ENCODE results near the gene EHD3.

Gene EHD3

GRCh38 chr2:31233741-31234682, at the start of gene EHD3:
TSS of gene EHD3 (plus strand) at chr2:31234152. CDS start at chr2:31234622, 470 bp downstream.
- Histone ChIP-seq H3K9me3 (ENCODE audit: control insufficient read depth, insufficient read depth, low read depth, low read length) (no peaks in the 10 kb centered on the region), H3K27ac (ENCODE audit: low read depth, low read length) (no peak within 1 kb of the TSS), H3K4me1 (ENCODE audit: control insufficient read depth, insufficient read depth, low read length) (peaks cover 15% of the 10 kb centered on the region; the same call in 1 of the 2 replicates), H3K9ac (ENCODE audit: low read length) (peak within 1 kb of the TSS; percentile 57), H3K27me3 (ENCODE audit: control insufficient read depth, insufficient read depth, low read length) (peaks cover 13% of the 10 kb centered on the region), H3K4me3 (ENCODE audit: low read depth, low read length) (peak within 1 kb of the TSS; percentile 74), H3K36me3 (ENCODE audit: control insufficient read depth, insufficient read depth, low read length) (no peaks in the 10 kb centered on the region)

GRCh38 chr2:31187166-31187565, 46.8 kb upstream of the EHD3 start:
- Histone ChIP-seq H3K4me3 (ENCODE audit: low read depth, low read length) (no peak overlapping the region), H3K9ac (ENCODE audit: low read length) (no peak overlapping the region), H3K36me3 (ENCODE audit: control insufficient read depth, insufficient read depth, low read length) (no peaks in the 10 kb centered on the region), H3K27ac (ENCODE audit: low read depth, low read length) (no peak overlapping the region), H3K9me3 (ENCODE audit: control insufficient read depth, insufficient read depth, low read depth, low read length) (no peaks in the 10 kb centered on the region), H3K27me3 (ENCODE audit: control insufficient read depth, insufficient read depth, low read length) (peaks cover 15% of the 10 kb centered on the region), H3K4me1 (ENCODE audit: control insufficient read depth, insufficient read depth, low read length) (no peaks in the 10 kb centered on the region)

- H3K27ac ChIP-seq (ENCODE audit: low read depth, low read length) = no peak overlapping the region
- H3K4me1 ChIP-seq (ENCODE audit: control insufficient read depth, insufficient read depth, low read length) = 0 out of 2 replicates have a peak, but pooled peaks cover 5% of the 10 kb centered on the region
- no peak overlapping the region for H3K9ac ChIP-seq (ENCODE audit: low read length)
- peaks cover 15% of the 10 kb centered on the region for H3K27me3 ChIP-seq (ENCODE audit: control insufficient read depth, insufficient read depth, low read length)
- no peaks in the 10 kb centered on the region for H3K9me3 ChIP-seq (ENCODE audit: control insufficient read depth, insufficient read depth, low read depth, low read length)
- no peaks in the 10 kb centered on the region for H3K36me3 ChIP-seq (ENCODE audit: control insufficient read depth, insufficient read depth, low read length)
- no peak overlapping the region for H3K4me3 ChIP-seq (ENCODE audit: low read depth, low read length)
Measured at GRCh38 chr2:31188131-31188530, 45.8 kb upstream of the EHD3 start.

- Histone ChIP-seq H3K27me3 (ENCODE audit: control insufficient read depth, insufficient read depth, low read length) (peaks cover 15% of the 10 kb centered on the region), H3K4me3 (ENCODE audit: low read depth, low read length) (no peak overlapping the region), H3K27ac (ENCODE audit: low read depth, low read length) (no peak overlapping the region), H3K9ac (ENCODE audit: low read length) (no peak overlapping the region), H3K4me1 (ENCODE audit: control insufficient read depth, insufficient read depth, low read length) (0 out of 2 replicates have a peak, but pooled peaks cover 5% of the 10 kb centered on the region), H3K9me3 (ENCODE audit: control insufficient read depth, insufficient read depth, low read depth, low read length) (no peaks in the 10 kb centered on the region), H3K36me3 (ENCODE audit: control insufficient read depth, insufficient read depth, low read length) (no peaks in the 10 kb centered on the region)
Measured at GRCh38 chr2:31189141-31189540, 44.8 kb upstream of the EHD3 start.

- Histone ChIP-seq H3K9ac (ENCODE audit: low read length) (no peak overlapping the region), H3K27me3 (ENCODE audit: control insufficient read depth, insufficient read depth, low read length) (peaks cover 7% of the 10 kb centered on the region), H3K4me3 (ENCODE audit: low read depth, low read length) (no peak overlapping the region), H3K36me3 (ENCODE audit: control insufficient read depth, insufficient read depth, low read length) (no peaks in the 10 kb centered on the region), H3K9me3 (ENCODE audit: control insufficient read depth, insufficient read depth, low read depth, low read length) (no peaks in the 10 kb centered on the region), H3K27ac (ENCODE audit: low read depth, low read length) (no peak overlapping the region), H3K4me1 (ENCODE audit: control insufficient read depth, insufficient read depth, low read length) (0 out of 2 replicates have a peak, but pooled peaks cover 5% of the 10 kb centered on the region)
Measured at GRCh38 chr2:31190188-31190587, 43.8 kb upstream of the EHD3 start.

- Histone ChIP-seq H3K36me3 (ENCODE audit: control insufficient read depth, insufficient read depth, low read length) (no peaks in the 10 kb centered on the region), H3K9ac (ENCODE audit: low read length) (no peak overlapping the region), H3K4me1 (ENCODE audit: control insufficient read depth, insufficient read depth, low read length) (0 out of 2 replicates have a peak, but pooled peaks cover 5% of the 10 kb centered on the region), H3K27me3 (ENCODE audit: control insufficient read depth, insufficient read depth, low read length) (0 out of 2 replicates have a peak, but pooled peaks cover 3% of the 10 kb centered on the region), H3K9me3 (ENCODE audit: control insufficient read depth, insufficient read depth, low read depth, low read length) (no peaks in the 10 kb centered on the region), H3K27ac (ENCODE audit: low read depth, low read length) (no peak overlapping the region), H3K4me3 (ENCODE audit: low read depth, low read length) (no peak overlapping the region)
Measured at GRCh38 chr2:31191931-31192330, 42.0 kb upstream of the EHD3 start.

- Histone ChIP-seq H3K9ac (ENCODE audit: low read length) (no peak overlapping the region), H3K27ac (ENCODE audit: low read depth, low read length) (no peak overlapping the region), H3K4me3 (ENCODE audit: low read depth, low read length) (no peak overlapping the region), H3K4me1 (ENCODE audit: control insufficient read depth, insufficient read depth, low read length) (peaks cover 5% of the 10 kb centered on the region; the same call in 1 of the 2 replicates), H3K36me3 (ENCODE audit: control insufficient read depth, insufficient read depth, low read length) (no peaks in the 10 kb centered on the region), H3K27me3 (ENCODE audit: control insufficient read depth, insufficient read depth, low read length) (0 out of 2 replicates have a peak, but pooled peaks cover 3% of the 10 kb centered on the region), H3K9me3 (ENCODE audit: control insufficient read depth, insufficient read depth, low read depth, low read length) (no peaks in the 10 kb centered on the region)
Measured at GRCh38 chr2:31192396-31192795, 41.6 kb upstream of the EHD3 start.

- H3K9me3 ChIP-seq (ENCODE audit: control insufficient read depth, insufficient read depth, low read depth, low read length) = no peaks in the 10 kb centered on the region
- H3K9ac ChIP-seq (ENCODE audit: low read length) = no peak overlapping the region
- H3K4me1 ChIP-seq (ENCODE audit: control insufficient read depth, insufficient read depth, low read length) = peaks cover 5% of the 10 kb centered on the region; the same call in 1 of the 2 replicates
- H3K27me3 ChIP-seq (ENCODE audit: control insufficient read depth, insufficient read depth, low read length) = 0 out of 2 replicates have a peak, but pooled peaks cover under 1% of the 10 kb centered on the region
- no peaks in the 10 kb centered on the region for H3K36me3 ChIP-seq (ENCODE audit: control insufficient read depth, insufficient read depth, low read length)
- no peak overlapping the region for H3K4me3 ChIP-seq (ENCODE audit: low read depth, low read length)
- no peak overlapping the region for H3K27ac ChIP-seq (ENCODE audit: low read depth, low read length)
Measured at GRCh38 chr2:31192851-31193392, 41.0 kb upstream of the EHD3 start.

GRCh38 chr2:31193806-31194205, 40.1 kb upstream of the EHD3 start:
- Histone ChIP-seq H3K4me3 (ENCODE audit: low read depth, low read length) (no peak overlapping the region), H3K9me3 (ENCODE audit: control insufficient read depth, insufficient read depth, low read depth, low read length) (no peaks in the 10 kb centered on the region), H3K4me1 (ENCODE audit: control insufficient read depth, insufficient read depth, low read length) (peaks cover 5% of the 10 kb centered on the region; the same call in 1 of the 2 replicates), H3K27ac (ENCODE audit: low read depth, low read length) (no peak overlapping the region), H3K36me3 (ENCODE audit: control insufficient read depth, insufficient read depth, low read length) (no peaks in the 10 kb centered on the region), H3K9ac (ENCODE audit: low read length) (no peak overlapping the region), H3K27me3 (ENCODE audit: control insufficient read depth, insufficient read depth, low read length) (no peaks in the 10 kb centered on the region)

- peaks cover 5% of the 10 kb centered on the region; the same call in 1 of the 2 replicates for H3K4me1 ChIP-seq (ENCODE audit: control insufficient read depth, insufficient read depth, low read length)
- no peak overlapping the region for H3K4me3 ChIP-seq (ENCODE audit: low read depth, low read length)
- H3K27me3 ChIP-seq (ENCODE audit: control insufficient read depth, insufficient read depth, low read length) = no peaks in the 10 kb centered on the region
- H3K9me3 ChIP-seq (ENCODE audit: control insufficient read depth, insufficient read depth, low read depth, low read length) = no peaks in the 10 kb centered on the region
- H3K9ac ChIP-seq (ENCODE audit: low read length) = no peak overlapping the region
- no peaks in the 10 kb centered on the region for H3K36me3 ChIP-seq (ENCODE audit: control insufficient read depth, insufficient read depth, low read length)
- H3K27ac ChIP-seq (ENCODE audit: low read depth, low read length) = no peak overlapping the region
Measured at GRCh38 chr2:31196622-31197021, 37.3 kb upstream of the EHD3 start.

GRCh38 chr2:31197166-31197565, 36.8 kb upstream of the EHD3 start:
- no peaks in the 10 kb centered on the region for H3K27me3 ChIP-seq (ENCODE audit: control insufficient read depth, insufficient read depth, low read length)
- H3K36me3 ChIP-seq (ENCODE audit: control insufficient read depth, insufficient read depth, low read length) = no peaks in the 10 kb centered on the region
- no peak overlapping the region for H3K27ac ChIP-seq (ENCODE audit: low read depth, low read length)
- no peaks in the 10 kb centered on the region for H3K9me3 ChIP-seq (ENCODE audit: control insufficient read depth, insufficient read depth, low read depth, low read length)
- H3K4me3 ChIP-seq (ENCODE audit: low read depth, low read length) = no peak overlapping the region
- H3K9ac ChIP-seq (ENCODE audit: low read length) = no peak overlapping the region
- H3K4me1 ChIP-seq (ENCODE audit: control insufficient read depth, insufficient read depth, low read length) = peaks cover 5% of the 10 kb centered on the region; the same call in 1 of the 2 replicates

Data from HUES6 (cell line).